K562 (cell line): Measurements from ENCODE around the gene MALAT1. TPM values are rescaled to one million over a fixed set of nuclear protein-coding genes. Genes with fewer than 3 reads are reported as not detected.
A peak's percentile ranks its signal among the peaks of the same experiment; 100 is the strongest.

ENCODE experiments used
- ETV5 ChIP-seq: sonication (generic); formaldehyde crosslinking; IDR thresholded peaks from 2 replicates; pipeline ENCODE4 v1.4.0; 2020; ENCODE audit warnings: low read depth, mild to moderate bottlenecking, missing genetic modification reagents
- EWSR1 ChIP-seq: fragments of 450-650 bp; IDR thresholded peaks from 2 replicates; pipeline ENCODE4 v1.6.1; 2018; ENCODE audit warnings: borderline replicate concordance, mild to moderate bottlenecking, low read depth, moderate library complexity; ENCODE audit not compliant: partially characterized antibody
- HNRNPUL1 ChIP-seq: fragments of 200-400 bp; formaldehyde crosslinking; IDR thresholded peaks from 2 replicates; pipeline ENCODE4 v1.6.1; 2017; ENCODE audit warnings: low read length
- MAZ ChIP-seq, 2 experiments: fragments of 450-650 bp in 1 of 2; sonication (generic) in 1 of 2; formaldehyde crosslinking; IDR thresholded peaks in 1 of 2; conservative IDR thresholded peaks in 1 of 2; 2 replicates each; pipeline versions ENCODE4 v1.4.0 to v1.5.0; 2020; ENCODE audit warnings: mild to moderate bottlenecking in 1 of 2, missing genetic modification reagents in 1 of 2
- MGA ChIP-seq: fragments of 450-650 bp; IDR thresholded peaks from 2 replicates; pipeline ENCODE4 v1.6.1; 2016; ENCODE audit warnings: mild to moderate bottlenecking, moderate library complexity
- ZBTB17 ChIP-seq: fragments of 450-650 bp; formaldehyde crosslinking; IDR thresholded peaks from 2 replicates; pipeline ENCODE4 v1.4.0; 2020; ENCODE audit warnings: mild to moderate bottlenecking
- ZNF124 ChIP-seq: sonication (generic); formaldehyde crosslinking; IDR thresholded peaks from 2 replicates; pipeline ENCODE4 v1.8.1; 2022; ENCODE audit warnings: missing genetic modification reagents
- polyA plus RNA-seq, 8 experiments: library from polyadenylated mRNA; depleted of rRNA in 4 of 8; stranded (reverse) in 5 of 8; unstranded in 3 of 8; fragments of >200 nt; fragmentation: Nextera tagmentation in 2 of 8; fragmentation: Illumina TruSeq in 1 of 8; extraction: Ambion mirVana in 2 of 8; extraction: Trizol in 1 of 8; gene quantifications; 2 replicates each; pipeline versions ENCODE4 v1.2.1 to v1.2.3, GENCODE V29; 2011 to 2014; ENCODE audit warnings: inconsistent platforms in 1 of 8, missing spikeins in 1 of 8
- total RNA-seq, 7 experiments: library from RNA; depleted of rRNA in 6 of 7; stranded (reverse); fragments of >200 nt in 6 of 7; fragmentation: Illumina TruSeq in 2 of 7; extraction: Trizol in 2 of 7; gene quantifications; 2 replicates each; pipeline versions ENCODE4 v1.2.1 to v1.2.3, GENCODE V29; 2011 to 2021; ENCODE audit warnings: low replicate concordance in 1 of 7
- TF ChIP-seq, protein P1 (sequence below): fragments of 450-650 bp; IDR thresholded peaks from 2 replicates; pipeline ENCODE4 v1.7.1; 2018; ENCODE audit warnings: mild to moderate bottlenecking, low read depth; ENCODE audit not compliant: partially characterized antibody
- TF ChIP-seq, protein P2 (sequence below): fragments of 250-450 bp; sonication (Bioruptor Pico); IDR thresholded peaks from 2 replicates; pipeline ENCODE4 v1.5.0; 2022; ENCODE audit warnings: mild to moderate bottlenecking

Gene MALAT1
- total and polyA plus RNA-seq, 9 of the 15 experiments (the other 6 are each of a cell fraction or from before 2014, with no cell fraction given), result 363 to 8,715 (median 2,351) TPM

- TF ChIP-seq, protein P1, sequence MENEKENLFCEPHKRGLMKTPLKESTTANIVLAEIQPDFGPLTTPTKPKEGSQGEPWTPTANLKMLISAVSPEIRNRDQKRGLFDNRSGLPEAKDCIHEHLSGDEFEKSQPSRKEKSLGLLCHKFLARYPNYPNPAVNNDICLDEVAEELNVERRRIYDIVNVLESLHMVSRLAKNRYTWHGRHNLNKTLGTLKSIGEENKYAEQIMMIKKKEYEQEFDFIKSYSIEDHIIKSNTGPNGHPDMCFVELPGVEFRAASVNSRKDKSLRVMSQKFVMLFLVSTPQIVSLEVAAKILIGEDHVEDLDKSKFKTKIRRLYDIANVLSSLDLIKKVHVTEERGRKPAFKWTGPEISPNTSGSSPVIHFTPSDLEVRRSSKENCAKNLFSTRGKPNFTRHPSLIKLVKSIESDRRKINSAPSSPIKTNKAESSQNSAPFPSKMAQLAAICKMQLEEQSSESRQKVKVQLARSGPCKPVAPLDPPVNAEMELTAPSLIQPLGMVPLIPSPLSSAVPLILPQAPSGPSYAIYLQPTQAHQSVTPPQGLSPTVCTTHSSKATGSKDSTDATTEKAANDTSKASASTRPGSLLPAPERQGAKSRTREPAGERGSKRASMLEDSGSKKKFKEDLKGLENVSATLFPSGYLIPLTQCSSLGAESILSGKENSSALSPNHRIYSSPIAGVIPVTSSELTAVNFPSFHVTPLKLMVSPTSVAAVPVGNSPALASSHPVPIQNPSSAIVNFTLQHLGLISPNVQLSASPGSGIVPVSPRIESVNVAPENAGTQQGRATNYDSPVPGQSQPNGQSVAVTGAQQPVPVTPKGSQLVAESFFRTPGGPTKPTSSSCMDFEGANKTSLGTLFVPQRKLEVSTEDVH, result no peak
- TF ChIP-seq ZNF124 (CRISPR knock-in tag), result no peak
- TF ChIP-seq HNRNPUL1, result no peak
- TF ChIP-seq MGA, result 0 out of 2 replicates have a peak, but pooled peaks have one; percentile 4
- 0 out of 2 replicates have a peak, but pooled peaks have one; percentile 44 for TF ChIP-seq ZBTB17
- TF ChIP-seq, protein P2, sequence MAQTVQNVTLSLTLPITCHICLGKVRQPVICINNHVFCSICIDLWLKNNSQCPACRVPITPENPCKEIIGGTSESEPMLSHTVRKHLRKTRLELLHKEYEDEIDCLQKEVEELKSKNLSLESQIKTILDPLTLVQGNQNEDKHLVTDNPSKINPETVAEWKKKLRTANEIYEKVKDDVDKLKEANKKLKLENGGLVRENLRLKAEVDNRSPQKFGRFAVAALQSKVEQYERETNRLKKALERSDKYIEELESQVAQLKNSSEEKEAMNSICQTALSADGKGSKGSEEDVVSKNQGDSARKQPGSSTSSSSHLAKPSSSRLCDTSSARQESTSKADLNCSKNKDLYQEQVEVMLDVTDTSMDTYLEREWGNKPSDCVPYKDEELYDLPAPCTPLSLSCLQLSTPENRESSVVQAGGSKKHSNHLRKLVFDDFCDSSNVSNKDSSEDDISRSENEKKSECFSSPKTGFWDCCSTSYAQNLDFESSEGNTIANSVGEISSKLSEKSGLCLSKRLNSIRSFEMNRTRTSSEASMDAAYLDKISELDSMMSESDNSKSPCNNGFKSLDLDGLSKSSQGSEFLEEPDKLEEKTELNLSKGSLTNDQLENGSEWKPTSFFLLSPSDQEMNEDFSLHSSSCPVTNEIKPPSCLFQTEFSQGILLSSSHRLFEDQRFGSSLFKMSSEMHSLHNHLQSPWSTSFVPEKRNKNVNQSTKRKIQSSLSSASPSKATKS (CRISPR knock-in tag), result no peak
- no peak for TF ChIP-seq MAZ (CRISPR knock-in tag; conservative IDR thresholded peaks at IDR 0.05 in 1 of 2, IDR thresholded peaks at IDR 0.05 in 1 of 2)
- TF ChIP-seq ETV5 (CRISPR knock-in tag), result no peak
- no peak for TF ChIP-seq EWSR1
Measured at GRCh38 chr11:65491163-65491465, 7.7 kb upstream of the MALAT1 start (continued).
